Iris pigment epithelial cell (primary cell): ENCODE measurements around the gene PUSL1.

Source experiments
- DNase-seq: peaks from one replicate; pipeline ENCODE4 v3.0.0-alpha.2; 2011; ENCODE audit warnings: low read depth

Gene PUSL1, protein sequence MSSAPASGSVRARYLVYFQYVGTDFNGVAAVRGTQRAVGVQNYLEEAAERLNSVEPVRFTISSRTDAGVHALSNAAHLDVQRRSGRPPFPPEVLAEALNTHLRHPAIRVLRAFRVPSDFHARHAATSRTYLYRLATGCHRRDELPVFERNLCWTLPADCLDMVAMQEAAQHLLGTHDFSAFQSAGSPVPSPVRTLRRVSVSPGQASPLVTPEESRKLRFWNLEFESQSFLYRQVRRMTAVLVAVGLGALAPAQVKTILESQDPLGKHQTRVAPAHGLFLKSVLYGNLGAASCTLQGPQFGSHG

DNA sequence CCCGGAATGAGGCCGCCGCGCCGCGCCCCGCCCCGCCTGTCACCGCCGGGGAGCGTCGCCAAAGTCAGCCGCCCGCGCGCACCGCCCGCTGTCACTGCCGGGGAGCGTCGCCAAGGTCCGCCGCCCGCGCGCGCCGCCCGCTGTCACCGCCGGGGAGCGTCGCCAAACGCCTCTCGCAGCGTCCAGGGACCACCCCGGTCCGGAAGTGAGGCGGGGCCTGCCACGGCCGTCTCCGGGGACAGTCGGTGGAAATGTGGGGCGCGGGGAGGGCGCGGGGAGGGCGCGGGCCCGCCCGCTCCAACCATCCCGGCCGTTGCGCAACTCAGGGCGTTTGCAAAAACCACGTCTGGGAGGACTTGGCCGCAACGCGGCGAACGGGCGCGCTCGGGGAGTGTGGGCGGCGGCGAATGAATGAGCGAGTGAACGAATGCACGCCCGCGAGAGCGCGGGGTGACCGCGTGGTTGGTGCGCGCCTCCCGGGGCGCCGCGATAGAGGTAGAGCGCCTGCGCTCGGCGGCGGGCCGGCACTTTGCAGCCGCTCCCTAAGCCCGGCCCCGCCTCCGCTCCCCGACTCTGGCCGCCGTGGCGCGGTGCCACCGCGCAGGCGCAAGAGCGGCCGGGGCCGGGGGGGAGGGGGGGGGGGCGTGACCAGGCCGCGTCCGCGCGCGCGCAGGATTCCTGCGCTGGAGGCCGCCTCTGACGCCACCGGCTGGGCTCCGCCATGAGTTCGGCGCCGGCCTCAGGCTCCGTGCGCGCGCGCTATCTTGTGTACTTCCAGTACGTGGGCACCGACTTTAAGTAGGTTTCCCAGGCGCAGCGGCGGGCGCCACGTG, at the start of gene PUSL1, which contains the start of gene ACAP3:
Gene PUSL1 (plus strand): TSS at position 675 of the 833 bp plus-strand sequence. CDS start 47 bp downstream, at position 722.
Gene ACAP3 (minus strand): TSS at position 8 of the 833 bp plus-strand sequence. CDS start 115 bp downstream, outside the sequence.
- peak; percentile 96 for DNase-seq

DNA sequence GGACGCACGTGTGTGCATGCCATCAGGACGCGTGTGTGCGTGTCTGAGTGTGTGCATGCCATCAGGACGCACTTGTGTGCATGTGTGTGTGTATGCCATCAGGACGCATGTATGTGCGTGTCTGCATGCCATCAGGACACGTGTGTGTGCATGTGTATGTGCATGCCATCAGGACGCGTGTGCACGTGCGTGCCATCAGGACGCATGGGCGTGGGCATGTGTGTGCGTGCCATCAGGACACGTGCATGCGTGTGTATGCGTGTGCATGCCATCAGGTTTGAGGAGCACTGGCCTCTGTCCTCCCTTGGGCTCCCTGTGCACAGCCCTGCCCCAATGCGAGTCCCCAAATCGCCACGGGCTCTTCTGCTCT, 49.3 kb upstream of the PUSL1 start:
- no peak for DNase-seq

DNA sequence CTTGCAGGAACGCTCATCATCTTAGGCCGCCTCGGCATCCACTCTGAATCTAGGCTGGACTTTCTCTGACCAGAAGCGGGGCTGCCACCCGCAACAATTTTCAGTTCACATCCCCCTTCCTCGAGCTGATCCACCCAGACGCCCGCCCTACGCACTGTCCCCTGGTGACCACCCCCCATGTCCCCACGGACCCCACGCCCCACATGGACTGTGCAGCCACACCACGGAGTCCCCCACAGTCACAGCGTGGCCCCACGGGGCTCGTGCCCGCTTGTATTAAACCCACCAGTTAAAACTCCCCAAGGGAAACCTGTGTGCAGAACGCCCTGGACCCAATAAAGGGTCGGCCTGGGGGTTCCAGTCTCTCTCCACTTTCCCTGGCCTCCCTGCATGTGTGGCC, 48.9 kb upstream of the PUSL1 start:
- no peak for DNase-seq

DNA sequence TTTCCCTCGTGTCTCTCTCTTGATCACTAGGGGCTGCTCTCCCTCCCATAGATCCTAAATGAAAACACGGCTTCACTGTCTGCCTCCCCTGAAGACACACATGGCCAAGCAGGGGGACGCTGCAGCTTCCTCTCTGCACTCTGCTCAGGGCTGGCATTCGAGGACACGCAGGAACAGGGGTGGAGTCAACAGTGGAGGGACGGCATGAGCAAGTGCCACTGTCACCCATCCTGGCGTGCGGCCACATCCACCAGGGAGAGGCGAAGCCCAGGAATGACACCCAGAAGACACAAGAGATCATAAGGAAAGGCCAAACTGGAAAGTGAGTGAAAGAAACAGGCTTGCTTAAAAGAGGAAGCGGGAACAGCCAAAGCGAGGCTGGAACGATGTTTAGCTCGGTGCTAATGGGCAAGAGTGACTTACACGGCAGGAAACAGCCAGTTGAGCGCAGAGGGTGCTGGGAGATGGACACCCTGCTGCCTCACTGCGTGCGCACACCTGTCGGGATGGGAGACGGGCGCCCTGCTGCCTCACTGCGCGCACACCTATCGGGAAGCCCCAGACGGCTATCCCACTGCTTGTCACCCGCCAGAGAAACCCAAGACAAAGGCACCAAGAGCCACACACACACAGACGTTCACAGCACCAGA, 48.3 kb upstream of the PUSL1 start:
- no peak for DNase-seq

DNA sequence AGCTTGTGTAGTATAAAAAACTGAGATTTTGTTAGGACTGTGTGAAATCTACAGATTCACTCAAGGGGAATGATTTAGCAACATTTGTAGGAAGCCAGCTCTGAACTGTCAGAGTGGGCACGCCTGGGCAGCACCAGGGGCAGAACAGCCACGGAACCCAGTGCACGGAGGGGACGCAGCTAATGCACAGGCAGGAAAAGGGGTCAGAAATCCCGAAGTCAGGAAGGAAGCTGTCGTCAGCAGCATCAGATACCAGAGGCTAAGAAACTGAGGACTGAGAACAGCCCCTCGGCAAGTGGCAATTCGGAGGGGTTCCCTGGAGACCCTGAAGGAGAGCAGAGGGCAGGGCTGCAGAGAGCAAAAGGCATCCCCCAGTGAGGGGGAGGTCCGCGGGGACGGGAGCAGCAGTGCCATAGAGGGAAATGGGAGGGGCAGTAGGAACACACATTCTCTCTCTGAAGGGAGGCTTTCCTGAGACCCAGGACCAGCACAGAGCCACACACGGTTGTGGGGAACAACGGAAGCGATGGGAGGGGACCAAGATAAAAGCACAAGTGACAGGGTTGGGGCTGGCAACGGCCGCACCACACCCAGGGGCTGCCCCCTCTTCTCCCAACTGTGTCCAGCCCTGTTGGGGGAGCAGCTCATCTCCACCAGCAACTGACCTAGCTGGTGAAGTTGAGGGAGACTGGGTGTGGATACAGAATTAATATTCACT, 47.4 kb upstream of the PUSL1 start:
- no peak for DNase-seq

DNA sequence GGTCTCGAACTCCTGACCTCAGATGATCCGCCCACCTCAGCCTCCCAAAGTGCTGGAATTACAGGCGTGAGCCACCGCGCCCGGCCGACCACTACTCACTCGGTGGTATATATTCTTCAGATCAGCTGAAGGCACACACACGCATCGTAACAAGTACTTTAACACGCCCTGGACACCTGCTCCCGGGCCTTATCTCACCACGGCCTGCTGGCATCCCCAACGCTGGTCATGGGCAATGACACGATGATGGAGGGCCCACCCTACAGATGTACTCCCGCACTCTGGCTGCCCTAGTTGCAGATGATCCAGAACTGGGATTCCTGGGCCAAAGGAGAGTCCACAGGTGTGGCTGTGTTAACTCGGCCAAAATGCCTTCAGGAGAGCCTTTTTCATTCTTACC, 46.3 kb upstream of the PUSL1 start:
- DNase-seq: no peak

DNA sequence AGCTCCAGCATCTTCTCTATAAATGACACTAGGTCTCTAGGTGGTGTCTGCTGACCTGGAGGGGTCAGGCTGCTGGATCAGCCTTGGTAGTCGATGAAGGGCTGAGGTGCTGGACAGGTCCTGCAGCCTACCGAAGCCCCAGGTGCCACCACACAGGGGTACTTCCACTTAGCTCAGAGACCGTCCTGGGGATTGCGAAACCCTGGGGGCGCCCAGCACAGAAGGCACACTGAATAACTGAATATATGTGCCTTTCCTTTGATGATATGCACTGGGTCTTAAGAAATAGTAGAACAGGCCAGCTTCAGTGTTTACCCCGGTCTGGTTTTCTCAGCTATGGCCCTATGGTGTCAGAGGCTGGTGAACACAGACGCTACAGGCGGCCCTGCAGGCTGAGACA, 45.6 kb upstream of the PUSL1 start:
- no peak for DNase-seq

DNA sequence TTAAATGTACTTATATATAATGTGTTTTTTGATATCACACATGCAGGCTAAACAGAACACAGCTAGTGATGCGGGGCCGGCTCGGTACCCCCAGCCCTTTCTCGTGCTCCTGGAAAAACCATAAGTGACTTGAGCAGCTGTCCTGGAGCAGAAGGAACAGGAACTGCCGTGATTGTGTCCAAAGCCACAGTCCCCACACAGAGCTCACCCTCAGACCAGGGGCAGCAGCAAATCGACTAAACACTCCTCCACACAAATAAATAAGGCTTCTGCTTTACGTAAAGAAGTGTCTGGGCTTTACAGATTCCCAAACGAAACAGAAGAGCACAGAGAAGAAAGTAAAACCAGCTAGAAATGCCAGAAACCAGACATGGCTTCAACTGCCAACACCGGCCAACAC, 44.4 kb upstream of the PUSL1 start:
- no peak for DNase-seq

DNA sequence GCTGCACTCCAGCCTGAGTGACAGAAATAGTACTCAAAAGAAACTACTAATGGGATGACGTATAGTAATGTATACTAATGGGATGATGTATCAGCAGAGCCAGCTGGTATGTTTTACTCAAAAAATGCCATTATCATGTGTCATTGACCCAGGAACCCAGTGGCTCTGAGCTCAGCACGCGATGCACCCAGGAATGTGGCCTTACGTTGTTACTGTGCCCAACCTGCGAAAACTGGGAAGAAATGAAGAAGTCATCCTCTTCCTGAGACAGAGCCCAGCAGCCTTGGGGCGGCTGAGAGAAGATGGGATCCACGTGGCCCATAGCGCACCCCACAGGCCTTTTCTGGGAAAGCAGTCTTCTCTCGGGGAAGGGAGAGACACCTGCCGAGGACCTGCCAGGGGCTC, 43.5 kb upstream of the PUSL1 start:
- DNase-seq: peak; percentile 97

DNA sequence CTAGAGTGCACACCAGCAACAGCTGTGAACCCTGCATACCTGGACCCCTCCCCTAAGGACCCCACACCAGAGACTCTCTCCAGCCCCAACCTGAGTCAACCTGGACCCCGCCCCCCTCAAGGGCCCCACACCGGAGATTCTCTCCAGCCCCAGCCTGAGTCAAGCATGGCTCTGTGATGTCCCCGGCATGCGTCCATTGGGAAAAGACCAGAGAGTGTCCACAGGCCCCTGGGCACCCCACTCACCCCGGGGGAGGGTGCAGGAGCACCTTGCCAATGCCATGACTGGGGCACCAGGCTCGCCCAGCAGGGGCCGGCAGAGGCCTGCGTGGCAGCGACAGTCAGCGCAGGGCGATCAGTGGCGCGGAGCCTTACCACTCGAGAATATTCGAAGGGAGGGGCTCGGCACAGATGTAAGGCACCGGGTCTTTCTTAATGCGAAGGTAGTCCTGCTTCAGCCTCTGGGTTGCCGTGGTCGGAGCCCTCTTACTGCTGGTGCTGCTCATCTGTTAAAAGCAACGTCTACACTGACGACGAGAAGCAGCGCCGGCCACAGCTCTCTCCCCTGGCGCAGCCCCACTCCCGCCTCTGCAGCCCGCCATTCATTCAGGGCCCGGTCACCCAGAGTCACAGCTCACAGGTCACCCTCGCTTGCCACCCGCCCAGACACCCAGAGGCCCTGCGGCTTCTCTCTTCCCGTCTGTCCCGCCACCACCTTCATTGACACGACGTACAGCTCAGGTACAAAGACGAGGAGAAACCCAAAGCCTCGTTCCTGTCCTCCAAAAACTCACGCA, 40.7 kb upstream of the PUSL1 start:
- DNase-seq: no peak

DNA sequence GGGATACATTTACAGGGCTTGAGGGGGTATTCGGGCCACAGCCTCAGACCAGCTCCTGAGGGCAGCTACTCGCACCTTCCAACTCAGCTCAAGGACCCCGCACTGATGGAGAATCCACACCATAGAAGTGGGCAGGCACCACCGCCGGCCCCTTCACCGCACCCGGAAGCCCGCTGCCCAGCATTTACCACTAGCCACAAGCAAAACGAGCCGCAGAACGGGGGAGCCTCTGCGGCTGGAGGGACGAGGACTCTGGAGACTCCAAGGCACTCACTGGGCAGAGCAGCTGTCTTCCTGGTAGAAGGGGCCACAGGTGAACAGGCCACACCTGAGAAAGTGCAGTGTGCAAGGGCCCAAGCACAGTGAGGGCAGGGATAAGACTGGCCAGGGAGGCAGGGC, 40.1 kb upstream of the PUSL1 start:
- no peak for DNase-seq

DNA sequence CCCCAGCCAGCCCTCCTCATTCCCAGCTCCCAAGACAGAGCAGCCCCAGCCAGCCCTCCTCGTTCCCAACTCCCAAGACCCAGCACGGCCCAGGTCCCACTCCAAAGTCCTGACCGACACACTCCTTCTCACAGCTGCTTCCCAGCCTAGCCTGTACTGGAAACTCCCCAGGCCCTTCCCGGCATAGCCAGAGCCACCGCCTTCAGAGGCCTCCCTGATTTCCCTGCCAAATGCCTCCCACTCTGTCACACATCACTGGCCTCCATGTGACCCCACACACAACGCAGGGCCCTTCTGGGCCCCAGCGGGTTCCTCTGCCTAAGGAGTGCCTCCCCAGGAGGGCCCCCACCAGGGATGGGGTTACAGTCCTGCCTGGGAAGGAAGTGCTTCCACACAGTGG, 37.6 kb upstream of the PUSL1 start:
- DNase-seq: peak; percentile 34

DNA sequence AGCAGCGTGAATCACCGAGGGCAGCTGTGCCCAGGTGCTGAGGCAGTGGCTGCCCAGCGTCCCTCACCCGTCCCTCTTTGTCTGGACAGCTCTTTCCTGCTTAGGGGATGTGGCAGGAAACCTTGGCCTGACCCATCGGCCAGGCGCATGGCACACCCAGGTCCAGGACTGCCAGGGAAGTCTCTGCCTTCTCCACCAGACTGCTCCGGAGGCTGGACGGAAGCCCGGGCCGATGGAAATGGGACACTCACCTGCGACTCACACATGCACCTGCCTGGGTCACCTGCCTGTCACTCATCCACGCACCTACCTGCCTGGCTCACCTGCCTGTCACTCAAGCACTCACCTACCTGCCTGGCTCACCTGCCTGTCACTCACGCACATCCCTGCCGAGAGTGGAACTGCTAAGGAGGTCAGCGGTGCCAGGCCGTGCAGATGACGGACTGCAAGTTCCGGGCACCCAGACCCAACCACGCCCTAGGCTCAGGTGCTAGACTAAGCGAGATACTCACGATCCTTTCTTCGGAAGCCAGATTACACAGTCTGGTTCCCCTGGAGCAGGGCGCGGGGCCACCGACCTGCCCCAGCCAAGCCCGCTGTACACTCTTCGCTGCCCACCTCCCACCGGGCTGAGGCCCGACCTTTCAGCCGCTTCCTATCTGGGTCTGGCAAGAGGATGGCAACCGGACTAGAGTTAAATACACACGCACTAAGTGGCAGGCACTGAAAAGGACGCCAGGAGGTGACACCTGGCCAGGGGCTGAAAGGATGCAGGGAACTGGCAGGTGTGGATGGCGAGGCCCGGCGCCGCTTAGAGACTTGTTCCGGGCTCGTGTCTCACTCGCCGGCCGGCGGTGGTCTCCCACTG, 35.8 kb upstream of the PUSL1 start:
- DNase-seq: no peak

DNA sequence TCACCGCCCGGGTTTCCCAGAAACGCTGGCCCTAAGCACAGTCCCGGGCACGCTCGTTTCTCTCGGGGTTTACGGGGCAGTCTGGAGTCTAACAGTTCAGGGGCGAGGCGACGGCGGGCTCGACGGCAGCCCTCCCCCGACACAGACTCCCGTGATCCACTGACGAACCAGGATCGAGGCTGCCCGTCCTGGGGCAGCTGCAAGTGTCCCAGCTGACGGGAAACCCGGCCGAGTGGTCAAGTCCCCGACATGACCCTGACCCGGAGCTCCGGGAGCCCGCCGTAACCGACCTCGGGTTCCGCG, 35.2 kb upstream of the PUSL1 start:
- DNase-seq: no peak

DNA sequence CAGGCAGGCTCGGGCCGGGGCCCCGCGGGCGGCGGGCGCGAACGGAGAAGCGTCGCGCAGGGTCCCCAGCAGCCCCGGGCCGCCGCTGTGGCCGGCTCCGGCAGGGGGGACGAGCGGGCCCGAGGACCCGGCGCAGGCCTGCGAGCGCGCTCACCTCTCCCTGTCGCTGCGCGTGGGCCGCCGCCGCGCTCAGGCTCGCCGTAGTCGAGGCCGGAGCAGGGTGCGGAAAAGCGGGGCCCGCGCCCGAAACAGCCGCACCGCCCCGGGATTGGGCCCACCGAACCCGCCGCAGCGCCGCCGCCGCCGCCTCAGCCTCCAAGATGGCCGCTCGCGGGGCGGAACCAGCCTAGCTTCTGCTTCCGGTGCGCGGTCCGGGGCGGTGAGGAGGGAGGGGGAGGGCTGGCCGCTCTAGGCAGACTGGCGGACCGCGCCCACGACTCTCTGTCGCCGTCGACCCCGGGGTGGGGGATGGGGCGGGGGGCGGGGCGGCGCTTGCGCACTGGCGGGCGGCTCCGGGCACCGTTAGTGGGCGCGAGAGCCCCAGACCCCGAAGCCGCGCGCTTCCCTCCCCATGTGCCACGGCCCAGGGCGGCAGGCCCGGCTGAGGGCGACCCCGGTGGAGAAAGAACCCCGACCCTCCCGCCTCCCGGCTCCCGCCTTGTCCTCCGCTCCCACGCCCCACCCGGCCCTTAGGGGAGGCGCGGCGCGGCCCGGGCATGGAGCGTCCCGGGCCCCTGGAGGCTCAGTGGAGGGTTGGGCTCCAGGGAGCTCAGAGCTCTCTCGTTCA, 34.7 kb upstream of the PUSL1 start, which contains the start of gene UBE2J2:
Gene UBE2J2 (minus strand): TSS at position 343 of the 787 bp plus-strand sequence. CDS start 5,862 bp downstream, outside the sequence.
- peak; percentile 92 for DNase-seq

DNA sequence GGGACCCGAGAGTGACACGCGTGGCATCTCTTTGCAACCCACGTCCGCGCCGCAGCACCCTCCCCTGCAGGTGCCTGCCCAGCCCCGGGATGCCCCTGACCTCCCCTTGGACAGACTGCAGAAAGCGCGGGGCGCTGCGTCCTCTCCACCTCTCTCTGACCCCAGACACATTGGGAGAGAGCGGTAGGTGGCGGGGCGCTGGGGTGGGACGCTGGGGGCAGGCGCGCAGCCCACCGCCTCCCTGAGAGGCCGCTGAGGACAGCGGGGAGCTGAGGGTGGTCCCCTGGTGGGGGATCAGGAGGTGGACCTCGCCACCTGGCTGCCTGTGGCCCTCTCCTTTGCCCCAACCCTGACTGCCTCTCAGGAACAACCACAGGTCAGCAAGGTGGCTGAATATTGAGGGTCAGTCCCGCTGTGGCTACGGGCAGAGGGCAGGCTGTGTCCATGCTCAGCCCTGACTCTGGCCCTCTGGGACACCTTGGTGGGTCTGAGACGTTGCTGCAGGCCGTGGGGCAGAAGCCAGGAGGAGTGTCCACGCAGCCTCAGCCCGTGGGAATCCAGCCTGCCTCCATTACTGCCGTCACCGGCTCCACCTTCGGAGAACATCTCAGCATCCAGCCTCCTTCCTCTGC, 34.0 kb upstream of the PUSL1 start:
- DNase-seq: no peak

DNA sequence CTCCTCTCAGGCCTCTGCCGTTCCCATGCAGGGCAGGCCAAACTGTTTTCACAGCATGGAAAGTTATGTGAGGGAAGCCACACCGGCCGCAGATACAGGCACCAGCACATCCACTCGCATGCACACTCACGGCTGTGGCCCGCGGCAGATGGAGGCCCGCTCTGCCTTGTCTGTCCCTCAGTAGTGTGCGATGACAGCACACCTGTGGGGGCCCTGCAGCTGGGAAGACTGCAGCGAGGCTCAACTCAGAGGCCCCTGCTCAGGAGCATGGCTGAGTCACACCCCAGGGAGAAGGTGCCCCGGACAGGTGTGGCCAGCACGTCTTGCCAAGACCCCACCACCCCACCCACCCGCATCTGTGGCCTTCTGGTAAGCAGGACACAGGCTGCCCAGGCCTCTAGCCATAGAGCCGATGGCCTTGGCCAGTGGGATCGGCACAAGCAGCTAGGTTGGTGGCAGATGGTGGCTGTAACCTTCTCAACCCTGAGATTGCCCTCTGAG, 33.4 kb upstream of the PUSL1 start:
- DNase-seq: no peak

DNA sequence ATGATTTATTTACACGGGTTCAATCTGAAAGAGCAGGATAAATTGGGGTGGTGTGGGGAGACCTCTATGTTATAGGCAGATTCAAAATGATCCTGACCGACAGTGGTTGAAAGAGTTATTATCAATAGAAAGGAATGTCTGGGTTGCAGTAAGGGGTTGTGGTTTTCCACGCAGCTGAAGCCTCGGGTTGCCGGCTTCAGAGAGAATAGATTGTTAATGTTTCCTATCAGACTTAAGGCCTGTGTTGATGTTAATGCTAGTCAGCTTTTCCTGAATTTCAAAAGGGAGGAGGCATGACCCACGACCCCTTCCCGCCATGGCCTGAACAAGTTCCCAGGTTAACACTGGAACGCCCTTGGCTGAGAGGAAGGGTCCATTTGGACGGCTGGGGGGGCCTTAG, 32.6 kb upstream of the PUSL1 start:
- peak; percentile 47 for DNase-seq

DNA sequence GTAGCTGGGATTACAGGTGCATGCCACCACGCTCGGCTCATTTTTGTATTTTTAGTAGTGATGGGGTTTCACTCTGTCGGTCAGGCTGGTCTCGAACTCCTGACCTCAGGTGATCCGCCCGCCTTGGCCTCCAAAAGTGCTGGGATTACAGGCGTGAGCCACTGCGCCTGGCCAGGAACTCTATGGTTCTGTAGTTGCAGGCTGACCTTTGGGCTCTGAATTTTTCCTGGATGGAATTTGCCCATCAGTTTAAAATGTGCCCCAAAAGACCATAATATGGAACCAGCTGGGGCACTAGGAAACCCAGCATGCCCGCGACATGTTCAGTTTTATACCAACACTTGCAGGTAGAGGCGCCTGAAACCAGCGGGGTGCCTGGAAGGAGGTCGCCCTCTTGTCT, 29.8 kb upstream of the PUSL1 start:
- DNase-seq: no peak
